ENCODE data around the gene KRTAP10-7.
"Not testable (repeated sequence)": the region's sequence is repeated elsewhere in the genome, so short reads cannot be mapped to it uniquely, and the experiment has no call there.

Gene KRTAP10-7

GRCh38 chr21:44600118-44600978 is at the start of gene KRTAP10-7:
KRTAP10-7 (plus strand) TSS chr21:44600597; CDS start chr21:44600622, 25 bp downstream.
- in situ Hi-C loops (cut with HindIII; ENCODE audit: low sequenced_read_pairs) = not testable (repeated sequence)

GRCh38 chr21:44550807-44551206 is 49.6 kb upstream of the KRTAP10-7 start:
- in situ Hi-C loops (cut with HindIII; ENCODE audit: low sequenced_read_pairs) = no loop called here

- in situ Hi-C loops (cut with HindIII; ENCODE audit: low sequenced_read_pairs) = no loop called here
These were observed 48.9 kb upstream of the KRTAP10-7 start, which contains the start of gene KRTAP10-2 for GRCh38 chr21:44551340-44551961. KRTAP10-2 (minus strand) TSS chr21:44551505; CDS start chr21:44551458, 47 bp downstream.

- in situ Hi-C loops (cut with HindIII; ENCODE audit: low sequenced_read_pairs) = no loop called here
These were observed 48.3 kb upstream of the KRTAP10-7 start for GRCh38 chr21:44552136-44552535.

- in situ Hi-C loops (cut with HindIII; ENCODE audit: low sequenced_read_pairs) = no loop called here
These were observed 47.7 kb upstream of the KRTAP10-7 start for GRCh38 chr21:44552681-44553080.

- in situ Hi-C loops (cut with HindIII; ENCODE audit: low sequenced_read_pairs) = no loop called here
These were observed 45.1 kb upstream of the KRTAP10-7 start for GRCh38 chr21:44555200-44555875.

GRCh38 chr21:44556879-44557278 is 43.5 kb upstream of the KRTAP10-7 start:
- in situ Hi-C loops (cut with HindIII; ENCODE audit: low sequenced_read_pairs) = no loop called here

- in situ Hi-C loops (cut with HindIII; ENCODE audit: low sequenced_read_pairs) = no loop called here
These were observed 42.7 kb upstream of the KRTAP10-7 start for GRCh38 chr21:44557491-44558328.

GRCh38 chr21:44558329-44558675 is 42.1 kb upstream of the KRTAP10-7 start:
- in situ Hi-C loops (cut with HindIII; ENCODE audit: low sequenced_read_pairs) = not testable (repeated sequence)

GRCh38 chr21:44558695-44559094 is 41.7 kb upstream of the KRTAP10-7 start, which contains the start of gene KRTAP10-3:
KRTAP10-3 (minus strand) TSS chr21:44558795; CDS start chr21:44558715, 80 bp downstream.
- in situ Hi-C loops (cut with HindIII; ENCODE audit: low sequenced_read_pairs) = no loop called here

- in situ Hi-C loops (cut with HindIII; ENCODE audit: low sequenced_read_pairs) = no loop called here
These were observed 36.3 kb upstream of the KRTAP10-7 start for GRCh38 chr21:44564099-44564498.

- in situ Hi-C loops (cut with HindIII; ENCODE audit: low sequenced_read_pairs) = no loop called here
These were observed 35.4 kb upstream of the KRTAP10-7 start for GRCh38 chr21:44564886-44565598.

GRCh38 chr21:44566403-44566802 is 34.0 kb upstream of the KRTAP10-7 start:
- in situ Hi-C loops (cut with HindIII; ENCODE audit: low sequenced_read_pairs) = no loop called here

GRCh38 chr21:44567481-44568171 is 32.8 kb upstream of the KRTAP10-7 start:
- in situ Hi-C loops (cut with HindIII; ENCODE audit: low sequenced_read_pairs) = no loop called here

GRCh38 chr21:44568261-44568660 is 32.1 kb upstream of the KRTAP10-7 start:
- in situ Hi-C loops (cut with HindIII; ENCODE audit: low sequenced_read_pairs) = no loop called here

- in situ Hi-C loops (cut with HindIII; ENCODE audit: low sequenced_read_pairs) = no loop called here
These were observed 31.5 kb upstream of the KRTAP10-7 start for GRCh38 chr21:44568667-44569556.

- in situ Hi-C loops (cut with HindIII; ENCODE audit: low sequenced_read_pairs) = no loop called here
These were observed 30.4 kb upstream of the KRTAP10-7 start for GRCh38 chr21:44569861-44570517.

- in situ Hi-C loops (cut with HindIII; ENCODE audit: low sequenced_read_pairs) = no loop called here
These were observed 29.1 kb upstream of the KRTAP10-7 start for GRCh38 chr21:44571296-44571695.

Measured in DLD1 (cell line).